HG02798 (cell line): ENCODE results near the gene CYBA.

Experiments
- ATAC-seq: cut with Tn5 transposase; IDR thresholded peaks from one replicate; pipeline ENCODE4 v1.9.1; 2021; ENCODE audit warnings: mild to moderate bottlenecking; ENCODE audit not compliant: unreplicated experiment, poor library complexity

The CYBA gene

DNA sequence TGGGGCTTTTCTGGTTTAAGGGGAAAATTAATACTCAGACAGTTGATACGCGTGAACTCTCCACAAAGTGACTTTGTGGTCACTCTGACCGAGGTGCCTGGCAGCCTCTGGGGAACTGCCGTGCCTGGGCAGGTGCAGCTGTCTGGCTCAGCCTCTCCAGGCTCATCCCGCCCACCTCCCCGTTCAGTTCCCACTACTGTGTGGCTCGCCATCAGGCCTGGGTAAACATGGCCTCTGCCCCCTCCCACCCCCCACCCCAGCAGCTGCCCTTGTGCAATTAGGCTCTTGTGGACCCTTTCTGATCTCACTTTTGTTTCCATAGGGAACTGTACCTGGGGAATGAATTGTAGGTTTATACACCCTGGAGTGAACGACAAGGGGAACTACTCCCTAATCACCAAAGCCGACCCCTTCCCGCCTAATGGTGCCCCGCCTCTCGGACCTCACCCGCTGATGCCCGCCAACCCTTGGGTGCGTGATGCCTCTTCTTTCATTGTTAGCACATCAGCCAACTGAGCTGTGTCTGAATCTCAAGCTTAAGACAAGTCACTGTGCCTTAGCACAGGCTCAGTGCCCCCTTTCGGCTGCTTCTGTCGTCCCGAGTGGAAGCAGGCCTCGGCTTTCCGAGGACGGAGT, 52.9 kb downstream of the CYBA start:
- ATAC-seq, result no peak

GRCh38 chr16:88596483-88596882, 54.4 kb downstream of the CYBA start:
- no peak for ATAC-seq

- ATAC-seq, result no peak
Measured at GRCh38 chr16:88595921-88596320, 54.9 kb downstream of the CYBA start.

DNA sequence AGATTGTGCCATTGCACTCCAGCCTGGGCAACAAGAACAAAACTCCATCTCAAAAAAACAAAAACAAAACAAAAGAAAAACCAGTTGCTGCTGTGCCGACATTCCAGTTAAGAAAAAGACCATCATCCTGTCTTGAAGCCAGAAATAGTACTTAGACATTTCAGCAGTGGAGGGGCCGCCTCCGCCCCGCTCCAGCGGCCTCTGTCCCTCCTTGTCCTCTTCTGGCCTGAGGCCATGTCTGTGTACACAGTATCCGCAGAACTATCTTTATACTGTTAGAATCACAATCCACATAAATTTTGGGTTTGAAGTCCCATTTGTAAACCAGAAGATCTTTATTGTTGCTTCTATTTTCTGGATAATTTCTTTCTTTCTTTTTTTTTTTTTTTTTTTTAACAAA, 55.8 kb downstream of the CYBA start:
- ATAC-seq, result no peak

DNA sequence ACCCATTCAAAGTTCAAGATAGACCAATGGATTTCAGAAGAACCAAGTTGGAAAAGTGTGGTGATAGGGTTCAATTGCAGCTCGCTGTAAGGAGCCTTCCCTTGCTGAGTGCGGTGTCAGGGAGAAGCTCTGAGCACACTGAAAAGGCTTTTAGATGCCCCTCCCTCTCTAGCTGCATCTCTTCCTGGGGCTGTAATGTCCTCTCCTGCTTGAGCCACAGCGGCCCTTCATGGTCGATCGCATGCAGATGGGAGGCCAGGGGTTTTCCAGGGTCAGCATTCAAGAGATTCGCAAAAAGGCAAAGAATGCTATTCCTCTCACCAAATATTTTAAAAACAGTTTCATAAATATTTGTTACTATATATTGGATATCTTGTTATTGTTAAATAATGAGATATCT, 56.9 kb downstream of the CYBA start:
- ATAC-seq, result no peak

DNA sequence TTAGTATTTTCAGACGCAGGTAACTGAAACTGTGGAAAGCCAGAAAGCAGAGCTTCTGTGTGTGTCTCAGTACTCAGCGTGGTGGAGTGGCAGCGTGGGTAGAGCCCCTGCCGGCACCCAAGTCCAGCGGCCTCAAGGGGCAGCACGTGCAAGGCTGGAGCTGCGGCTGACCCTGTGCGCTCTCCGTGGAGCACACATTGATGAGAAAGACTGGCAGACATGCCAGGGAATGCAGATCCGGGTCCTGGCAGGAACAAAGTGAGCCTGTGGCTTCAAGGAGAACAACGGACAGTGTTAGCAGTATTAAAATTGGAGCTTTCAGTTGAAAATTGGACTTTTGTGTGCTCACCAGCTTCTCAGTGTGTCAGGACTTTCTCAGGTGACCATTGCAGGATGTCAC, 57.4 kb downstream of the CYBA start:
- no peak for ATAC-seq
